Fibroblast of lung (primary cell): Measurements from ENCODE around the gene EXOSC1. TPM values are rescaled to one million over a fixed set of nuclear protein-coding genes. Genes with fewer than 3 reads are reported as not detected.
A peak's percentile ranks its signal among the peaks of the same experiment; 100 is the strongest.

Experiments
- DNase-seq, 2 donors: peaks; one replicate each; pipeline versions ENCODE4 v3.0.0 to v3.0.0-alpha.2; 2010; ENCODE audit warnings: low read depth in 2 of 2
- H2AFZ ChIP-seq: 2 replicates; pipeline ENCODE4 v1.5.1; 2012; ENCODE audit warnings: low read length, control low read depth, inconsistent platforms
- H3K27ac ChIP-seq: 2 replicates; pipeline ENCODE4 v1.5.1; 2011; ENCODE audit warnings: low read length, control low read depth; ENCODE audit not compliant: insufficient read depth
- H3K27me3 ChIP-seq: 2 replicates; pipeline ENCODE4 v1.5.1; 2011; ENCODE audit warnings: mild to moderate bottlenecking, low read length; ENCODE audit not compliant: control insufficient read depth, insufficient read depth
- H3K36me3 ChIP-seq: 2 replicates; pipeline ENCODE4 v1.5.1; 2011; ENCODE audit warnings: low read length; ENCODE audit not compliant: control insufficient read depth, insufficient read depth
- H3K4me1 ChIP-seq: 2 replicates; pipeline ENCODE4 v1.5.1; 2011; ENCODE audit warnings: low read length; ENCODE audit not compliant: control insufficient read depth, insufficient read depth; ENCODE audit errors: extremely low read depth
- H3K4me2 ChIP-seq: 2 replicates; pipeline ENCODE4 v1.5.1; 2011; ENCODE audit warnings: low read length, control low read depth; ENCODE audit not compliant: insufficient read depth; ENCODE audit errors: extremely low read depth
- H3K4me3 ChIP-seq, 4 experiments: fragments of 200-600 bp in 1 of 4; sonication (generic) in 1 of 4; replicated peaks in 1 of 4; 2 replicates each; pipeline ENCODE4 v1.5.1; 2011 to 2016; ENCODE audit warnings: low read length in 4 of 4, low read depth in 3 of 4, mild to moderate bottlenecking in 3 of 4, control low read depth in 2 of 4, inconsistent platforms in 1 of 4, mixed read lengths in 1 of 4; ENCODE audit not compliant: insufficient read depth in 1 of 4; ENCODE audit errors: control extremely low read depth in 1 of 4
- H3K79me2 ChIP-seq: 2 replicates; pipeline ENCODE4 v1.5.1; 2012; ENCODE audit warnings: mild to moderate bottlenecking, low read length, inconsistent platforms; ENCODE audit not compliant: control insufficient read depth, insufficient read depth
- H3K9ac ChIP-seq: 2 replicates; pipeline ENCODE4 v1.5.1; 2011; ENCODE audit warnings: mild to moderate bottlenecking, low read length, control low read depth; ENCODE audit not compliant: insufficient read depth
- H3K9me3 ChIP-seq: 2 replicates; pipeline ENCODE4 v1.5.1; 2012; ENCODE audit warnings: low read depth, low read length; ENCODE audit not compliant: control insufficient read depth, insufficient read depth
- H4K20me1 ChIP-seq: 2 replicates; pipeline ENCODE4 v1.5.1; 2011; ENCODE audit warnings: low read length; ENCODE audit not compliant: control insufficient read depth, insufficient read depth; ENCODE audit errors: extremely low read depth
- CTCF ChIP-seq, 2 donors: IDR thresholded peaks in 1 of 2; conservative IDR thresholded peaks in 1 of 2; 1 replicate in 1 of 2; 2 replicates in 1 of 2; pipeline ENCODE4 v1.5.1; 2011 to 2012; ENCODE audit warnings: low read length in 2 of 2, control low read depth in 1 of 2, inconsistent platforms in 1 of 2, low read depth in 1 of 2, mild to moderate bottlenecking in 1 of 2
- EZH2 ChIP-seq: IDR thresholded peaks from 2 replicates; pipeline ENCODE4 v1.5.1; 2012; ENCODE audit warnings: low read length, control low read depth, mild to moderate bottlenecking; ENCODE audit errors: missing control alignments
- polyA plus RNA-seq, 2 donors: library from polyadenylated mRNA; depleted of rRNA in 1 of 2; stranded (reverse) in 1 of 2; unstranded in 1 of 2; fragments of >200 nt; gene quantifications; 2 replicates each; pipeline ENCODE4 v1.2.1, GENCODE V29; 2011 to 2012; ENCODE audit warnings: missing spikeins in 1 of 2
- total RNA-seq: library from RNA; depleted of rRNA; stranded (reverse); fragments of >200 nt; gene quantifications from 2 replicates; pipeline ENCODE4 v1.2.1, GENCODE V29; 2014

The EXOSC1 gene
- total and polyA plus RNA-seq, 2 donors (not counting 1 experiment from before 2014, with no cell fraction given) = 32.7 to 39.5 TPM

GRCh38 chr10:97406064-97406463 lies 39.7 kb downstream of the EXOSC1 start:
- no peaks in the 10 kb centered on the region for H4K20me1 ChIP-seq
- no peak overlapping the region for H3K4me2 ChIP-seq
- TF ChIP-seq CTCF (conservative IDR thresholded peaks at IDR 0.05 in 1 of 2, IDR thresholded peaks at IDR 0.05 in 1 of 2; ENCODE audit: low read depth in 1 of 2, low read length in 2 of 2) (no peak), EZH2 (no peak)
- H3K9me3 ChIP-seq = no peaks in the 10 kb centered on the region
- H3K79me2 ChIP-seq = no peaks in the 10 kb centered on the region
- H3K9ac ChIP-seq = no peak overlapping the region
- no peaks in the 10 kb centered on the region for H3K27me3 ChIP-seq
- no peaks in the 10 kb centered on the region for H3K4me1 ChIP-seq
- no peak overlapping the region for H3K27ac ChIP-seq
- no peak overlapping the region for H3K4me3 ChIP-seq
- no peak overlapping the region for H2AFZ ChIP-seq
- DNase-seq = no peak
- H3K36me3 ChIP-seq = no peaks in the 10 kb centered on the region

GRCh38 chr10:97404044-97404443 lies 41.8 kb downstream of the EXOSC1 start:
- no peak overlapping the region for H3K4me2 ChIP-seq
- no peaks in the 10 kb centered on the region for H4K20me1 ChIP-seq
- H3K9ac ChIP-seq = no peak overlapping the region
- TF ChIP-seq CTCF (conservative IDR thresholded peaks at IDR 0.05 in 1 of 2, IDR thresholded peaks at IDR 0.05 in 1 of 2; ENCODE audit: low read depth in 1 of 2, low read length in 2 of 2) = no peak
- TF ChIP-seq EZH2 = no peak
- no peak overlapping the region for H3K4me3 ChIP-seq
- H3K79me2 ChIP-seq = peaks cover 6% of the 10 kb centered on the region
- no peaks in the 10 kb centered on the region for H3K9me3 ChIP-seq
- no peaks in the 10 kb centered on the region for H3K27me3 ChIP-seq
- no peaks in the 10 kb centered on the region for H3K36me3 ChIP-seq
- no peaks in the 10 kb centered on the region for H3K4me1 ChIP-seq
- DNase-seq = no peak
- H3K27ac ChIP-seq = no peak overlapping the region
- H2AFZ ChIP-seq = no peak overlapping the region

- H3K4me3 ChIP-seq = peak overlapping the region in 2 of 4 experiments; percentile 77 to 86
- TF ChIP-seq CTCF (conservative IDR thresholded peaks at IDR 0.05 in 1 of 2, IDR thresholded peaks at IDR 0.05 in 1 of 2; ENCODE audit: low read depth in 1 of 2, low read length in 2 of 2) = no peak
- no peak for TF ChIP-seq EZH2
- no peak for DNase-seq
- H3K4me1 ChIP-seq = no peaks in the 10 kb centered on the region
- no peaks in the 10 kb centered on the region for H3K36me3 ChIP-seq
- peaks cover 6% of the 10 kb centered on the region for H3K79me2 ChIP-seq
- no peak overlapping the region for H3K4me2 ChIP-seq
- peak overlapping the region; percentile 32 for H2AFZ ChIP-seq
- H3K27me3 ChIP-seq = no peaks in the 10 kb centered on the region
- peak overlapping the region; percentile 97 for H3K27ac ChIP-seq
- H3K9me3 ChIP-seq = no peaks in the 10 kb centered on the region
- peak overlapping the region; percentile 98 for H3K9ac ChIP-seq
- no peaks in the 10 kb centered on the region for H4K20me1 ChIP-seq
Observed at GRCh38 chr10:97401455-97401919, 44.3 kb downstream of the EXOSC1 start.
